ENCODE data around the gene ARHGAP44. TPM values are rescaled to one million over a fixed set of nuclear protein-coding genes. Genes with fewer than 3 reads are reported as not detected.

Gene ARHGAP44
- total RNA-seq, 1 donor from 2014 or later = 7.2 TPM

- Mint-ChIP-seq H3K9me3 (ENCODE audit: unreplicated experiment) (no peaks in the 10 kb centered on the region), H3K36me3 (ENCODE audit: unreplicated experiment) (peaks cover 42% of the 10 kb centered on the region), H3K4me3 (ENCODE audit: unreplicated experiment) (no peak overlapping the region), H3K27ac (ENCODE audit: unreplicated experiment) (no peak overlapping the region), H3K4me1 (ENCODE audit: unreplicated experiment) (no peaks in the 10 kb centered on the region), H3K27me3 (ENCODE audit: unreplicated experiment) (no peaks in the 10 kb centered on the region)
- no peak for TF ChIP-seq CTCF (IDR thresholded peaks at IDR 0.05)
- no peak for DNase-seq (ENCODE audit: extremely low spot score, unreplicated experiment)
These were observed 211.3 kb downstream of the ARHGAP44 start for GRCh38 chr17:13000561-13000960.

- no peaks in the 10 kb centered on the region for H3K27me3 Mint-ChIP-seq (ENCODE audit: unreplicated experiment)
- H3K36me3 Mint-ChIP-seq (ENCODE audit: unreplicated experiment) = peaks cover 32% of the 10 kb centered on the region
- H3K27ac Mint-ChIP-seq (ENCODE audit: unreplicated experiment) = no peak overlapping the region
- H3K4me3 Mint-ChIP-seq (ENCODE audit: unreplicated experiment) = no peak overlapping the region
- DNase-seq (ENCODE audit: extremely low spot score, unreplicated experiment) = no peak
- no peak for TF ChIP-seq CTCF (IDR thresholded peaks at IDR 0.05)
- H3K9me3 Mint-ChIP-seq (ENCODE audit: unreplicated experiment) = no peaks in the 10 kb centered on the region
- H3K4me1 Mint-ChIP-seq (ENCODE audit: unreplicated experiment) = no peaks in the 10 kb centered on the region
These were observed 212.8 kb downstream of the ARHGAP44 start for GRCh38 chr17:13001991-13002615.

GRCh38 chr17:13002761-13003453 lies 213.6 kb downstream of the ARHGAP44 start:
- Mint-ChIP-seq H3K9me3 (ENCODE audit: unreplicated experiment) (no peaks in the 10 kb centered on the region), H3K27ac (ENCODE audit: unreplicated experiment) (no peak overlapping the region), H3K36me3 (ENCODE audit: unreplicated experiment) (peaks cover 24% of the 10 kb centered on the region), H3K4me1 (ENCODE audit: unreplicated experiment) (no peaks in the 10 kb centered on the region), H3K4me3 (ENCODE audit: unreplicated experiment) (no peak overlapping the region), H3K27me3 (ENCODE audit: unreplicated experiment) (no peaks in the 10 kb centered on the region)
- DNase-seq (ENCODE audit: extremely low spot score, unreplicated experiment) = peak; percentile 90
- peak; percentile 88 for TF ChIP-seq CTCF (IDR thresholded peaks at IDR 0.05)

GRCh38 chr17:13003454-13003851 lies 214.2 kb downstream of the ARHGAP44 start:
- no peak for DNase-seq (ENCODE audit: extremely low spot score, unreplicated experiment)
- Mint-ChIP-seq H3K9me3 (ENCODE audit: unreplicated experiment) (no peaks in the 10 kb centered on the region), H3K36me3 (ENCODE audit: unreplicated experiment) (peaks cover 21% of the 10 kb centered on the region), H3K4me1 (ENCODE audit: unreplicated experiment) (no peaks in the 10 kb centered on the region), H3K4me3 (ENCODE audit: unreplicated experiment) (no peak overlapping the region), H3K27ac (ENCODE audit: unreplicated experiment) (no peak overlapping the region), H3K27me3 (ENCODE audit: unreplicated experiment) (no peaks in the 10 kb centered on the region)
- peak; percentile 6 for TF ChIP-seq CTCF (IDR thresholded peaks at IDR 0.05)

GRCh38 chr17:13003927-13004326 lies 214.6 kb downstream of the ARHGAP44 start:
- H3K9me3 Mint-ChIP-seq (ENCODE audit: unreplicated experiment) = no peaks in the 10 kb centered on the region
- no peak for DNase-seq (ENCODE audit: extremely low spot score, unreplicated experiment)
- H3K4me3 Mint-ChIP-seq (ENCODE audit: unreplicated experiment) = no peak overlapping the region
- no peak for TF ChIP-seq CTCF (IDR thresholded peaks at IDR 0.05)
- H3K27me3 Mint-ChIP-seq (ENCODE audit: unreplicated experiment) = no peaks in the 10 kb centered on the region
- H3K27ac Mint-ChIP-seq (ENCODE audit: unreplicated experiment) = no peak overlapping the region
- peaks cover 22% of the 10 kb centered on the region for H3K36me3 Mint-ChIP-seq (ENCODE audit: unreplicated experiment)
- no peaks in the 10 kb centered on the region for H3K4me1 Mint-ChIP-seq (ENCODE audit: unreplicated experiment)
